Measurements from ENCODE around the gene GOPC.

The GOPC gene

GRCh38 chr6:117548797-117549301, 53.5 kb downstream of the GOPC start:
- H3K36me3 ChIP-seq (ENCODE audit: control insufficient read depth, insufficient read depth, low read length): peaks cover 10% of the 10 kb centered on the region
- no peak overlapping the region for H3K4me3 ChIP-seq (ENCODE audit: low read depth, low read length)
- no peaks in the 10 kb centered on the region for H3K27me3 ChIP-seq (ENCODE audit: control insufficient read depth, insufficient read depth, low read length)
- H3K27ac ChIP-seq (ENCODE audit: low read depth, low read length): no peak overlapping the region
- no peaks in the 10 kb centered on the region for H3K9me3 ChIP-seq (ENCODE audit: control insufficient read depth, insufficient read depth, low read depth, low read length)
- peaks cover 38% of the 10 kb centered on the region for H3K4me1 ChIP-seq (ENCODE audit: control insufficient read depth, insufficient read depth, low read length)
- no peak overlapping the region for H3K9ac ChIP-seq (ENCODE audit: low read length)

GRCh38 chr6:117547688-117548621, 54.4 kb downstream of the GOPC start:
- Histone ChIP-seq H3K27ac (ENCODE audit: low read depth, low read length) (no peak overlapping the region), H3K9me3 (ENCODE audit: control insufficient read depth, insufficient read depth, low read depth, low read length) (no peaks in the 10 kb centered on the region), H3K9ac (ENCODE audit: low read length) (no peak overlapping the region), H3K27me3 (ENCODE audit: control insufficient read depth, insufficient read depth, low read length) (no peaks in the 10 kb centered on the region), H3K4me1 (ENCODE audit: control insufficient read depth, insufficient read depth, low read length) (peaks cover 29% of the 10 kb centered on the region), H3K4me3 (ENCODE audit: low read depth, low read length) (peak overlapping the region; percentile 53), H3K36me3 (ENCODE audit: control insufficient read depth, insufficient read depth, low read length) (peaks cover 10% of the 10 kb centered on the region)

GRCh38 chr6:117546674-117547073, 55.6 kb downstream of the GOPC start:
- Histone ChIP-seq H3K36me3 (ENCODE audit: control insufficient read depth, insufficient read depth, low read length) (peaks cover 10% of the 10 kb centered on the region), H3K9ac (ENCODE audit: low read length) (no peak overlapping the region), H3K9me3 (ENCODE audit: control insufficient read depth, insufficient read depth, low read depth, low read length) (no peaks in the 10 kb centered on the region), H3K4me3 (ENCODE audit: low read depth, low read length) (no peak overlapping the region), H3K27ac (ENCODE audit: low read depth, low read length) (no peak overlapping the region), H3K27me3 (ENCODE audit: control insufficient read depth, insufficient read depth, low read length) (no peaks in the 10 kb centered on the region), H3K4me1 (ENCODE audit: control insufficient read depth, insufficient read depth, low read length) (peaks cover 27% of the 10 kb centered on the region)

DNA sequence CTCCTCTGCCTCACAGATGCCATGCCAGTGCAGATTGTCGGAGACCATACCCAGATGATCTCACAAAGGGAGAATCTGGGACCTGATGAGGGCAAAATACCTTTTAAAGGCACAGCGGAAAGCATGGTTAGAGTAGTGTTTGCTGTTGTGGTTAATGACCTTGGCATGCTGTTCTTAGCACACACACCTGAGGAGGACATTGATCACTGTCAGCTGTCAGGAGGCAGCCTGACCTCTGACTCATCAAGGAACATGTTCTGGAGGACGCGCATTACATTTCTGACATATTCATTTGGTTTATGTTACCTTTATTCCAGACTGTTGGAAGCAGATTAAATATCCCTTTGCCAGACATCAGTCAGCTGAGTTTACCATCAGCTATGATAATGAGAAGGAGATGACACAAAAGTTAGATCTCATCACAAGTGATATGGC, 57.1 kb downstream of the GOPC start:
- no peak overlapping the region for H3K27ac ChIP-seq (ENCODE audit: low read depth, low read length)
- no peaks in the 10 kb centered on the region for H3K9me3 ChIP-seq (ENCODE audit: control insufficient read depth, insufficient read depth, low read depth, low read length)
- H3K4me1 ChIP-seq (ENCODE audit: control insufficient read depth, insufficient read depth, low read length): peaks cover 24% of the 10 kb centered on the region
- no peaks in the 10 kb centered on the region for H3K27me3 ChIP-seq (ENCODE audit: control insufficient read depth, insufficient read depth, low read length)
- H3K36me3 ChIP-seq (ENCODE audit: control insufficient read depth, insufficient read depth, low read length): peaks cover 14% of the 10 kb centered on the region
- no peak overlapping the region for H3K4me3 ChIP-seq (ENCODE audit: low read depth, low read length)
- H3K9ac ChIP-seq (ENCODE audit: low read length): no peak overlapping the region

- no peaks in the 10 kb centered on the region for H3K9me3 ChIP-seq (ENCODE audit: control insufficient read depth, insufficient read depth, low read depth, low read length)
- H3K27ac ChIP-seq (ENCODE audit: low read depth, low read length): no peak overlapping the region
- peaks cover 14% of the 10 kb centered on the region for H3K36me3 ChIP-seq (ENCODE audit: control insufficient read depth, insufficient read depth, low read length)
- no peak overlapping the region for H3K9ac ChIP-seq (ENCODE audit: low read length)
- H3K4me1 ChIP-seq (ENCODE audit: control insufficient read depth, insufficient read depth, low read length): peaks cover 20% of the 10 kb centered on the region
- no peak overlapping the region for H3K4me3 ChIP-seq (ENCODE audit: low read depth, low read length)
- no peaks in the 10 kb centered on the region for H3K27me3 ChIP-seq (ENCODE audit: control insufficient read depth, insufficient read depth, low read length)
Measured at GRCh38 chr6:117544716-117545115, 57.6 kb downstream of the GOPC start.

DNA sequence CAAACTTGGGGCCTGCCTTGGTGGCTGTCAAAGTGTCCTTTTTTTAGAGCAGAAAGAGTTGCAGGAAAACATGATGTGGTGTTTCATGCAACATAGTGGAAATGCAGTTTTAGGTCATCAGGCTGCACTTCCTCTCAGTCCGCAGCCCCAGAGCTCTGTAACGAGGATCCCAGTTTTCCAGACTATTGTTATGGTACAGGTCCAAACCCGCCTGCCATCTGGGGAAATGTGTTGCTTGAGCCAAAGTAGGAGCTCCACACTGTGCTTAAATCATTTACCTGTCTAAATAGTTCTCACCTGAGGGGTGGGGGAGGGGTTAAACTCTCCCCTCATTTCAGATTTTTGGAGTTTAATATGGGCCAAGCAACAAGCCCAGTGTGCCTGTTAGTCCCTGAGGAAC, 59.8 kb downstream of the GOPC start:
- peaks cover 17% of the 10 kb centered on the region for H3K36me3 ChIP-seq (ENCODE audit: control insufficient read depth, insufficient read depth, low read length)
- no peaks in the 10 kb centered on the region for H3K27me3 ChIP-seq (ENCODE audit: control insufficient read depth, insufficient read depth, low read length)
- no peak overlapping the region for H3K27ac ChIP-seq (ENCODE audit: low read depth, low read length)
- H3K9me3 ChIP-seq (ENCODE audit: control insufficient read depth, insufficient read depth, low read depth, low read length): no peaks in the 10 kb centered on the region
- H3K9ac ChIP-seq (ENCODE audit: low read length): no peak overlapping the region
- H3K4me3 ChIP-seq (ENCODE audit: low read depth, low read length): no peak overlapping the region
- 0 out of 2 replicates have a peak, but pooled peaks cover 1% of the 10 kb centered on the region for H3K4me1 ChIP-seq (ENCODE audit: control insufficient read depth, insufficient read depth, low read length)

DNA sequence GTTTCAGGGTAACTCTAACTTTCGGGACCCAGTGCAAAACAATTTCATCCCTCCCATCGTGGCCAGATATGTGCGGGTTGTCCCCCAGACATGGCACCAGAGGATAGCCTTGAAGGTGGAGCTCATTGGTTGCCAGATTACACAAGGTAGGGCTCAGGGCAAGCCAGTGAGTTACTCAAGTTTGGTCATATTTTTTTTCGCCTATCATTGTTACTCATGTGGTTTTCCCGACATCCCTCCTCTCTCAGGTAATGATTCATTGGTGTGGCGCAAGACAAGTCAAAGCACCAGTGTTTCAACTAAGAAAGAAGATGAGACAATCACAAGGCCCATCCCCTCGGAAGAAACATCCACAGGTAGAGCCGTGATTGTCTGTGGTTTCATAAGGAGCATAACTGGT, 61.6 kb downstream of the GOPC start:
- Histone ChIP-seq H3K36me3 (ENCODE audit: control insufficient read depth, insufficient read depth, low read length) (peaks cover 13% of the 10 kb centered on the region), H3K4me3 (ENCODE audit: low read depth, low read length) (no peak overlapping the region), H3K9ac (ENCODE audit: low read length) (no peak overlapping the region), H3K4me1 (ENCODE audit: control insufficient read depth, insufficient read depth, low read length) (peaks cover 8% of the 10 kb centered on the region; the same call in 1 of the 2 replicates), H3K9me3 (ENCODE audit: control insufficient read depth, insufficient read depth, low read depth, low read length) (no peaks in the 10 kb centered on the region), H3K27me3 (ENCODE audit: control insufficient read depth, insufficient read depth, low read length) (no peaks in the 10 kb centered on the region), H3K27ac (ENCODE audit: low read depth, low read length) (no peak overlapping the region)

GRCh38 chr6:117538615-117539014, 63.7 kb downstream of the GOPC start:
- no peak overlapping the region for H3K9ac ChIP-seq (ENCODE audit: low read length)
- H3K27me3 ChIP-seq (ENCODE audit: control insufficient read depth, insufficient read depth, low read length): no peaks in the 10 kb centered on the region
- H3K36me3 ChIP-seq (ENCODE audit: control insufficient read depth, insufficient read depth, low read length): peaks cover 7% of the 10 kb centered on the region; the same call in 1 of the 2 replicates
- no peaks in the 10 kb centered on the region for H3K9me3 ChIP-seq (ENCODE audit: control insufficient read depth, insufficient read depth, low read depth, low read length)
- peaks cover 8% of the 10 kb centered on the region; the same call in 1 of the 2 replicates for H3K4me1 ChIP-seq (ENCODE audit: control insufficient read depth, insufficient read depth, low read length)
- no peak overlapping the region for H3K27ac ChIP-seq (ENCODE audit: low read depth, low read length)
- no peak overlapping the region for H3K4me3 ChIP-seq (ENCODE audit: low read depth, low read length)

DNA sequence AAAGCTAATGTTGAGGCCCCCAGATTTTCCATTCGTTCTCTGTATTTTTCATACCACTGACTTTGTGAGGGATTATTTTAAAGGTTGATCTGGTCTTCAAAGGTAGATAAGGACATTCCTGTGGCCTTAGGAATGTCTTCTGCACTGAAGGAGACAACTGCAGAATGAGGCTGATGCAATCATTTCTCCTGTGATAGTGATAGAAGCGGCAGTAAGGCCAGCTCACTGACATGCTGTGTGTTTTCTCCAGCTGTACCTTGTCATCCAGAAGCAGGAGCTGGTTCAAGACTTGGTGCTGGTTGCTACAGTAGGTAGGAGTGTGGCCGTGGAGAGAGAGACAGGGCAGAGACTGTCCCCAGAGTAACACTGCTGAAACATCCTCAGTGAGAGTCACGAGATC, 66.0 kb downstream of the GOPC start:
- Histone ChIP-seq H3K27ac (ENCODE audit: low read depth, low read length) (peak overlapping the region; percentile 2; the same call in 1 of the 2 replicates), H3K36me3 (ENCODE audit: control insufficient read depth, insufficient read depth, low read length) (peaks cover 7% of the 10 kb centered on the region; the same call in 1 of the 2 replicates), H3K27me3 (ENCODE audit: control insufficient read depth, insufficient read depth, low read length) (no peaks in the 10 kb centered on the region), H3K4me3 (ENCODE audit: low read depth, low read length) (no peak overlapping the region), H3K9ac (ENCODE audit: low read length) (peak overlapping the region; percentile 52), H3K4me1 (ENCODE audit: control insufficient read depth, insufficient read depth, low read length) (peaks cover 8% of the 10 kb centered on the region; the same call in 1 of the 2 replicates), H3K9me3 (ENCODE audit: control insufficient read depth, insufficient read depth, low read depth, low read length) (no peaks in the 10 kb centered on the region)

DNA sequence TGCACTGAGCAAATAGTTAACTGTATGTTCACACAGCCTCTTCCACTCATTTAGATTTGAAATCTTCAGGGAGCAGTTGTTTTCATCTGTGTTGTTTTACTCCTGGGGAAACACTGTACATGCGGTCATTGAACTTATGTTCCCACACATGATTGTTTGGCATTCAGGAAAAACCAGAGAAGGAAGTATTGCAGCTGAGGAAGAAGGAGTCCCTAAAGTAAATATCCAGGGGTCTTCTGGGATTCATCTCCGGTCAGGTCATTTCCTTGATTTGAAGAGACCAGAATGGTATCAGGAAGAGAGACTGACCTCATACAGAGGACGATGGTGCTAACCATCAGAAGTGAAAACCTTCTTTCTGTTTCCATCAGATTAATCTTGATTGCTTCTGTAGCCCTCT, 67.3 kb downstream of the GOPC start:
- H3K9me3 ChIP-seq (ENCODE audit: control insufficient read depth, insufficient read depth, low read depth, low read length): no peaks in the 10 kb centered on the region
- peaks cover 8% of the 10 kb centered on the region; the same call in 1 of the 2 replicates for H3K4me1 ChIP-seq (ENCODE audit: control insufficient read depth, insufficient read depth, low read length)
- no peak overlapping the region for H3K9ac ChIP-seq (ENCODE audit: low read length)
- no peaks in the 10 kb centered on the region for H3K27me3 ChIP-seq (ENCODE audit: control insufficient read depth, insufficient read depth, low read length)
- H3K4me3 ChIP-seq (ENCODE audit: low read depth, low read length): no peak overlapping the region
- no peak overlapping the region for H3K27ac ChIP-seq (ENCODE audit: low read depth, low read length)
- H3K36me3 ChIP-seq (ENCODE audit: control insufficient read depth, insufficient read depth, low read length): peaks cover 3% of the 10 kb centered on the region; the same call in 1 of the 2 replicates

- no peak overlapping the region for H3K4me3 ChIP-seq (ENCODE audit: low read depth, low read length)
Measured at GRCh38 chr6:117533775-117534174, 68.5 kb downstream of the GOPC start.

More at GRCh38 chr6:117533775-117534174, 68.5 kb downstream of the GOPC start:
- H3K9me3 ChIP-seq (ENCODE audit: control insufficient read depth, insufficient read depth, low read depth, low read length): no peaks in the 10 kb centered on the region
- peaks cover 8% of the 10 kb centered on the region; the same call in 1 of the 2 replicates for H3K4me1 ChIP-seq (ENCODE audit: control insufficient read depth, insufficient read depth, low read length)
- H3K27me3 ChIP-seq (ENCODE audit: control insufficient read depth, insufficient read depth, low read length): no peaks in the 10 kb centered on the region
- no peaks in the 10 kb centered on the region for H3K36me3 ChIP-seq (ENCODE audit: control insufficient read depth, insufficient read depth, low read length)
- no peak overlapping the region for H3K27ac ChIP-seq (ENCODE audit: low read depth, low read length)
- no peak overlapping the region for H3K9ac ChIP-seq (ENCODE audit: low read length)
